Endothelial cell of umbilical vein (primary cell): ENCODE data around the gene C5. TPM values are rescaled to one million over a fixed set of nuclear protein-coding genes. Genes with fewer than 3 reads are reported as not detected.
"Not testable (repeated sequence)": the region's sequence is repeated elsewhere in the genome, so short reads cannot be mapped to it uniquely, and the experiment has no call there.

ENCODE experiments used
- BruUV-seq: library from RNA; stranded (reverse); fragments of 400-500 nt; replicated peaks from 2 replicates; lab custom pipeline; 2021; lab: Mats Ljungman, UMichigan
- CTCF ChIA-PET: fragments of 300-600, 350-600 bp; sonication (Branson Sonifier 250); formaldehyde crosslinking; loops from one replicate; lab custom pipeline; 2021; ENCODE audit warnings: antibody characterized with exemption, inconsistent platforms; lab: Charles Lee
- POLR2A ChIA-PET: fragments of 300-600, 350-600 bp; sonication (Branson Sonifier 250); formaldehyde crosslinking; loops from one replicate; lab custom pipeline; 2021; ENCODE audit warnings: antibody characterized with exemption, inconsistent platforms; lab: Charles Lee
- DNase-seq: peaks from one replicate; pipeline ENCODE4 v3.0.0-alpha.2; 2011; ENCODE audit warnings: low read depth, low spot score
- FAIRE-seq: peaks from 2 replicates; lab custom pipeline; 2011; peaks lifted over from hg19 to GRCh38; lab: Jason Lieb, UNC
- H2AFZ ChIP-seq: 2 replicates; pipeline ENCODE4 v1.6.0; 2012; ENCODE audit warnings: low read depth, low read length, control low read depth, inconsistent platforms
- H3K27ac ChIP-seq: 2 replicates; pipeline ENCODE4 v1.5.1; 2011; ENCODE audit warnings: low read depth, mild to moderate bottlenecking, control low read depth, low read length, moderate library complexity; ENCODE audit not compliant: insufficient read depth
- H3K27me3 ChIP-seq, 2 experiments: 2 replicates each; pipeline versions ENCODE4 v1.6.0 to v1.6.1; 2011; ENCODE audit warnings: low read length in 2 of 2, mixed read lengths in 1 of 2; ENCODE audit not compliant: control insufficient read depth in 2 of 2, insufficient read depth in 2 of 2
- H3K36me3 ChIP-seq, 2 experiments: 2 replicates in 1 of 2; 3 replicates in 1 of 2; pipeline ENCODE4 v1.5.1; 2011; ENCODE audit warnings: low read length in 2 of 2, mild to moderate bottlenecking in 1 of 2, moderate library complexity in 1 of 2; ENCODE audit not compliant: control insufficient read depth in 2 of 2, insufficient read depth in 2 of 2; ENCODE audit errors: extremely low read depth in 1 of 2
- H3K4me1 ChIP-seq: 3 replicates; pipeline ENCODE4 v1.5.1; 2011; ENCODE audit warnings: mild to moderate bottlenecking, low read length; ENCODE audit not compliant: control insufficient read depth, insufficient read depth; ENCODE audit errors: extremely low read depth
- H3K4me2 ChIP-seq: 2 replicates; pipeline ENCODE4 v1.6.1; 2011; ENCODE audit warnings: low read length, control low read depth, mixed read lengths; ENCODE audit not compliant: insufficient read depth
- H3K4me3 ChIP-seq, 3 experiments: fragments of 200-600 bp in 1 of 3; sonication (generic), shearing (Covaris generic) in 1 of 3; replicated peaks in 1 of 3; 2 replicates each; pipeline ENCODE4 v1.5.1; 2011 to 2016; ENCODE audit warnings: control low read depth in 3 of 3, low read length in 3 of 3, mild to moderate bottlenecking in 2 of 3, inconsistent platforms in 1 of 3, low read depth in 1 of 3, moderate library complexity in 1 of 3; ENCODE audit not compliant: insufficient read depth in 1 of 3
- H3K79me2 ChIP-seq: 2 replicates; pipeline ENCODE4 v1.6.0; 2012; ENCODE audit warnings: low read length, inconsistent platforms; ENCODE audit not compliant: control insufficient read depth, insufficient read depth
- H3K9ac ChIP-seq: replicated peaks from 2 replicates; pipeline ENCODE3; 2011; ENCODE audit warnings: low read length, control low read depth; ENCODE audit not compliant: insufficient read depth; ENCODE audit errors: extremely low read depth
- H3K9me1 ChIP-seq: replicated peaks from 3 replicates; pipeline ENCODE4 v1.6.0; 2011; ENCODE audit warnings: mild to moderate bottlenecking, low read length; ENCODE audit not compliant: control insufficient read depth, insufficient read depth; ENCODE audit errors: extremely low read depth
- H3K9me3 ChIP-seq: replicated peaks from 2 replicates; pipeline ENCODE4 v1.5.1; 2012; ENCODE audit warnings: low read length, inconsistent platforms; ENCODE audit not compliant: control insufficient read depth, insufficient read depth
- H4K20me1 ChIP-seq: replicated peaks from 2 replicates; pipeline ENCODE3; 2011; ENCODE audit warnings: mild to moderate bottlenecking, low read length; ENCODE audit not compliant: control insufficient read depth, insufficient read depth; ENCODE audit errors: extremely low read depth
- CTCF ChIP-seq, 2 donors: IDR thresholded peaks; 1 replicate in 1 of 2; 2 replicates in 1 of 2; pipeline ENCODE4 v1.5.1; 2011; ENCODE audit warnings: low read length in 2 of 2, mild to moderate bottlenecking in 2 of 2, moderate library complexity in 2 of 2, control low read depth in 1 of 2, inconsistent platforms in 1 of 2, low read depth in 1 of 2; ENCODE audit not compliant: insufficient read depth in 1 of 2; ENCODE audit errors: extremely low read depth in 1 of 2
- EZH2 ChIP-seq: IDR thresholded peaks from 2 replicates; pipeline ENCODE4 v1.6.1; 2012; ENCODE audit warnings: borderline replicate concordance, low read depth, mild to moderate bottlenecking, moderate library complexity, low read length, inconsistent platforms; ENCODE audit not compliant: severe bottlenecking
- FOS ChIP-seq: IDR thresholded peaks from 2 replicates; pipeline ENCODE4 v1.6.1; 2011; ENCODE audit warnings: mild to moderate bottlenecking, low read length, moderate library complexity, borderline replicate concordance; ENCODE audit not compliant: insufficient read depth
- MYC ChIP-seq: IDR thresholded peaks from one replicate; pipeline ENCODE4 v1.6.1; 2011; ENCODE audit warnings: mild to moderate bottlenecking, low read depth, low read length
- POLR2AphosphoS5 ChIP-seq: IDR thresholded peaks from 2 replicates; pipeline ENCODE4 v1.6.1; 2012; ENCODE audit warnings: low read depth, mild to moderate bottlenecking, control low read depth, low read length, moderate library complexity; ENCODE audit not compliant: insufficient read depth
- dilution Hi-C: fragments of 300-500 bp; cut with MboI; formaldehyde crosslinking; loops from one replicate; pipeline ENCODE4 v1.15.0; 2019; ENCODE audit warnings: low sequenced_read_pairs; ENCODE audit not compliant: extremely low pct_ligation_motif_present
- intact Hi-C: fragments of 100-400 bp; cut with micrococcal nuclease; formaldehyde crosslinking; loops from one replicate; pipeline ENCODE4 v1.10.0; 2022
- polyA plus RNA-seq, 4 experiments: library from polyadenylated mRNA; depleted of rRNA in 3 of 4; stranded (reverse) in 3 of 4; unstranded in 1 of 4; fragments of >200 nt; gene quantifications; 2 replicates each; pipeline versions ENCODE4 v1.2.1 to v1.2.3, GENCODE V29; 2011 to 2012; ENCODE audit warnings: missing spikeins in 1 of 4
- total RNA-seq: library from RNA; stranded (reverse); gene quantifications from 2 replicates; pipeline ENCODE4 v1.2.3, GENCODE V29; 2021
- TF ChIP-seq, protein P1 (sequence below): IDR thresholded peaks from 2 replicates; pipeline ENCODE4 v1.6.1; 2011; ENCODE audit not compliant: insufficient read depth, insufficient read length

Gene C5
- total and polyA plus RNA-seq, 2 donors (not counting 3 experiments of a cell fraction or from before 2014, with no cell fraction given), result 0.79 to 1.6 TPM

GRCh38 chr9:121029469-121029868, 20.6 kb downstream of the C5 start:
- no peak for DNase-seq
- ChIA-PET POLR2A (no interaction called here), CTCF (interaction anchor here (1.0 to 1.7 kb wide), 4 partner anchors 30 to 48 kb away, joined by 3 to 12 read pairs (median 4); no protein-coding TSS in a partner anchor)
- no peak for FAIRE-seq
- H3K9me3 ChIP-seq, result no peaks in the 10 kb centered on the region
- TF ChIP-seq, protein P1, sequence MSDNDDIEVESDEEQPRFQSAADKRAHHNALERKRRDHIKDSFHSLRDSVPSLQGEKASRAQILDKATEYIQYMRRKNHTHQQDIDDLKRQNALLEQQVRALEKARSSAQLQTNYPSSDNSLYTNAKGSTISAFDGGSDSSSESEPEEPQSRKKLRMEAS, result no peak
- TF ChIP-seq FOS, result no peak
- TF ChIP-seq POLR2AphosphoS5, result no peak
- TF ChIP-seq CTCF (IDR thresholded peaks at IDR 0.05; ENCODE audit: extremely low read depth in 1 of 2, insufficient read depth in 1 of 2, low read depth in 1 of 2, low read length in 2 of 2), result no peak
- no peak for TF ChIP-seq MYC
- TF ChIP-seq EZH2, result no peak
- no peak overlapping the region for H3K9ac ChIP-seq
- H3K79me2 ChIP-seq, result no peaks in the 10 kb centered on the region
- dilution Hi-C loops, result no loop called here
- H3K4me2 ChIP-seq, result no peak overlapping the region
- no peak overlapping the region for H3K4me3 ChIP-seq
- no peaks in the 10 kb centered on the region for H3K27me3 ChIP-seq
- H3K9me1 ChIP-seq, result no peaks in the 10 kb centered on the region
- BruUV-seq, result no TSS peak
- no peak overlapping the region for H3K27ac ChIP-seq
- H3K4me1 ChIP-seq, result no peaks in the 10 kb centered on the region
- H3K36me3 ChIP-seq, result no peaks in the 10 kb centered on the region
- intact Hi-C loops, result no loop called here
- no peak overlapping the region for H2AFZ ChIP-seq
- no peaks in the 10 kb centered on the region for H4K20me1 ChIP-seq

GRCh38 chr9:121028285-121028684, 21.8 kb downstream of the C5 start:
- CTCF ChIA-PET, result interaction anchor here (1.4 kb wide), 1 partner anchor 31 kb away, joined by 12 read pairs; no protein-coding TSS in a partner anchor
- H3K36me3 ChIP-seq, H3K9ac ChIP-seq, dilution Hi-C loops, BruUV-seq, H3K4me1 ChIP-seq, H3K4me3 ChIP-seq, H3K4me2 ChIP-seq, POLR2A ChIA-PET, intact Hi-C loops, H4K20me1 ChIP-seq, H3K9me1 ChIP-seq, FAIRE-seq, H3K79me2 ChIP-seq, H2AFZ ChIP-seq, DNase-seq, H3K27me3 ChIP-seq, H3K9me3 ChIP-seq, H3K27ac ChIP-seq: not testable (repeated sequence)
